ENCODE data around the gene ZNF791. TPM values are rescaled to one million over a fixed set of nuclear protein-coding genes. Genes with fewer than 3 reads are reported as not detected.
"Not testable (repeated sequence)": the region's sequence is repeated elsewhere in the genome, so short reads cannot be mapped to it uniquely, and the experiment has no call there.

Gene ZNF791
- total RNA-seq, 2 donors from 2014 or later = 26.0 to 32.4 TPM

GRCh38 chr19:12617646-12618045 lies 6.9 kb downstream of the ZNF791 start:
- DNase-seq (ENCODE audit: low spot score) (no peak), ATAC-seq (ENCODE audit: insufficient number of reproducible peaks, low FRiP score, low read depth) (no peak)
- Histone ChIP-seq H3K27me3 (replicated peaks; ENCODE audit: insufficient read depth) (no peaks in the 10 kb centered on the region), H3K9me3 (no peaks in the 10 kb centered on the region), H3K27ac (no peak overlapping the region), H3K4me1 (ENCODE audit: control insufficient read depth in 1 of 2, low read depth in 2 of 2) (peaks cover 30 to 62% of the 10 kb centered on the region in 2 donors), H3K4me3 (no peak overlapping the region), H3K36me3 (peaks cover 12% of the 10 kb centered on the region)
- no peak for TF ChIP-seq CTCF (IDR thresholded peaks at IDR 0.05)

- not testable (repeated sequence) for H3K27me3 ChIP-seq (replicated peaks; ENCODE audit: insufficient read depth); ATAC-seq (ENCODE audit: insufficient number of reproducible peaks, low FRiP score, low read depth); H3K9me3 ChIP-seq; H3K4me3 ChIP-seq; DNase-seq (ENCODE audit: low spot score); H3K27ac ChIP-seq
- Histone ChIP-seq H3K4me1 (ENCODE audit: control insufficient read depth in 1 of 2, low read depth in 2 of 2) (peaks cover 11 to 27% of the 10 kb centered on the region in 2 donors), H3K36me3 (peaks cover 28% of the 10 kb centered on the region)
Observed at GRCh38 chr19:12621253-12622024, 10.7 kb downstream of the ZNF791 start.

GRCh38 chr19:12623361-12624031 lies 12.8 kb downstream of the ZNF791 start:
- no peak for TF ChIP-seq CTCF (IDR thresholded peaks at IDR 0.05)
- Histone ChIP-seq H3K4me3 (no peak overlapping the region), H3K27me3 (replicated peaks; ENCODE audit: insufficient read depth) (no peaks in the 10 kb centered on the region), H3K9me3 (peaks cover 12% of the 10 kb centered on the region), H3K4me1 (ENCODE audit: control insufficient read depth in 1 of 2, low read depth in 2 of 2) (peaks cover 2 to 7% of the 10 kb centered on the region in 2 donors), H3K27ac (no peak overlapping the region), H3K36me3 (peaks cover 45% of the 10 kb centered on the region)
- ATAC-seq (ENCODE audit: insufficient number of reproducible peaks, low FRiP score, low read depth) = no peak
- no peak for DNase-seq (ENCODE audit: low spot score)

GRCh38 chr19:12626958-12627357 lies 16.2 kb downstream of the ZNF791 start:
- no peak for TF ChIP-seq CTCF (IDR thresholded peaks at IDR 0.05)
- Histone ChIP-seq H3K27ac (no peak overlapping the region), H3K36me3 (peaks cover 55% of the 10 kb centered on the region), H3K27me3 (replicated peaks; ENCODE audit: insufficient read depth) (no peaks in the 10 kb centered on the region), H3K4me1 (ENCODE audit: control insufficient read depth in 1 of 2, low read depth in 2 of 2) (no peaks in the 10 kb centered on the region), H3K9me3 (peaks cover 12% of the 10 kb centered on the region), H3K4me3 (no peak overlapping the region)
- ATAC-seq (ENCODE audit: insufficient number of reproducible peaks, low FRiP score, low read depth) (no peak), DNase-seq (ENCODE audit: low spot score) (no peak)

GRCh38 chr19:12628040-12629022 lies 17.6 kb downstream of the ZNF791 start:
- H3K27ac ChIP-seq = no peak overlapping the region
- peaks cover 55% of the 10 kb centered on the region for H3K36me3 ChIP-seq
- DNase-seq (ENCODE audit: low spot score) (no peak), ATAC-seq (ENCODE audit: insufficient number of reproducible peaks, low FRiP score, low read depth) (no peak)
- peaks cover 12% of the 10 kb centered on the region for H3K9me3 ChIP-seq
- no peak overlapping the region for H3K4me3 ChIP-seq
- no peaks in the 10 kb centered on the region for H3K4me1 ChIP-seq (ENCODE audit: control insufficient read depth in 1 of 2, low read depth in 2 of 2)
- TF ChIP-seq CTCF (IDR thresholded peaks at IDR 0.05) = no peak
- H3K27me3 ChIP-seq (replicated peaks; ENCODE audit: insufficient read depth) = no peaks in the 10 kb centered on the region

Data from thoracic aorta (tissue), 2 donors.